GDM1 (cell line): Measurements from ENCODE around the gene PDGFRB.
A peak's percentile ranks its signal among the peaks of the same experiment; 100 is the strongest.
"Not testable (repeated sequence)": the region's sequence is repeated elsewhere in the genome, so short reads cannot be mapped to it uniquely, and the experiment has no call there.

Source experiments
- DNase-seq: peaks from one replicate; lab custom pipeline; 2025; lab: John Stamatoyannopoulos, UW

Gene PDGFRB

DNA sequence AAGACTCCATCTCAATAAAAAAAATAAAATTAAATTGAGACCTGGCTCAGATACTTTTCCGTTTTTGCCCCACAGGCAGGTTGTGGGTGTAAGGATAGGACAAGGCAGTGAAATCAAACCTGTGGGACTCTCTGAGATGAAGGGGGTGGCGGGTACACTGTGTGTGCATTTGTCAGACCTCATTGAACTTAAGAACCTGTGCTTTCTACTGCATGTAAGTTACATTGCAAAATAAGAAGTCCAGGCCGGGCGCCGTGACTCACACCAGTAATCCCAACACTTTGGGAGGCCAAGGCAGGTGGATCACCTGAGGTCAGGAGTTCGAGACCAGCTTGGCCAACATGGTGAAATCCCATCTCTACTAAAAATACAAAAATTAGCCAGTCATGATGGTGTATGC is 70.9 kb downstream of the PDGFRB start:
- DNase-seq: not testable (repeated sequence)

DNA sequence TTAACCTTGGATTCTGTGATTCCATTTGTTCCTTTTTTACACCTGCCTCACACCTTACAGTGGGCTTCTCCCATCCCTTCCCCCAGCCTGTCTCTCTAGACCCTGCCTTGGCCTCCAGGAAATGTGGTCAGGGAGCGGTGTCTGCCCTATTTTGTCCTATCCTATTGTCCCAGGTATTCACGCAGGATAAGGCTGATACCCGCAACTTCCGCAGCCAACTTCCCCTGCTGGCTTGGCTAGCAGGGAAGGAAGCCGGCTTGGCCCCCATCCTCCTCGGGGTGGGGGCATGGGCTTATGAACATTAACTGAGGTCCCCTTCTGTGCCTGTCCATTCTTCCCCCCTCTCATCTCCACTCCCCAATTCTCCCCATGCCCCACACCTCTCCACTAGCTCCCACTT is 72.8 kb downstream of the PDGFRB start:
- peak; percentile 72 for DNase-seq

DNA sequence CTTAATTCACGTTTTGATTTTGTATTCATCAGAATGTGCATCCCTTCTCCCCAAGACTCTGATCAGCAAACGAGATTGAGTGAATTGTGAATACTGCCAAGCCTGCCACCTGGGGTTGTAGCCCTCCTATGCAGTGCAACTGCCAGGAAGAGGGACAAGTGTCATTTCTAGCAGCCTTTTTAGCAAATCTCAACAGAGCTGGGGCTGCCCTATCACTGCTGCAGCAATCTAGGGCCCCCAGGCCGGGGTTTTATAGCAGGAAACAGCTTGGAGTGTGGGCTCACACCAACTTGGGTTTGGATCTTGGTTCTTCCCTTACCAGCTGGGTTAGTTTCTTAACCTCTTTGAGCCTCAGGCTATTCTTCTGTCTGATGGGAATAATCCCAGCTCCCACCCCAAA is 73.3 kb downstream of the PDGFRB start:
- peak; percentile 68 for DNase-seq

DNA sequence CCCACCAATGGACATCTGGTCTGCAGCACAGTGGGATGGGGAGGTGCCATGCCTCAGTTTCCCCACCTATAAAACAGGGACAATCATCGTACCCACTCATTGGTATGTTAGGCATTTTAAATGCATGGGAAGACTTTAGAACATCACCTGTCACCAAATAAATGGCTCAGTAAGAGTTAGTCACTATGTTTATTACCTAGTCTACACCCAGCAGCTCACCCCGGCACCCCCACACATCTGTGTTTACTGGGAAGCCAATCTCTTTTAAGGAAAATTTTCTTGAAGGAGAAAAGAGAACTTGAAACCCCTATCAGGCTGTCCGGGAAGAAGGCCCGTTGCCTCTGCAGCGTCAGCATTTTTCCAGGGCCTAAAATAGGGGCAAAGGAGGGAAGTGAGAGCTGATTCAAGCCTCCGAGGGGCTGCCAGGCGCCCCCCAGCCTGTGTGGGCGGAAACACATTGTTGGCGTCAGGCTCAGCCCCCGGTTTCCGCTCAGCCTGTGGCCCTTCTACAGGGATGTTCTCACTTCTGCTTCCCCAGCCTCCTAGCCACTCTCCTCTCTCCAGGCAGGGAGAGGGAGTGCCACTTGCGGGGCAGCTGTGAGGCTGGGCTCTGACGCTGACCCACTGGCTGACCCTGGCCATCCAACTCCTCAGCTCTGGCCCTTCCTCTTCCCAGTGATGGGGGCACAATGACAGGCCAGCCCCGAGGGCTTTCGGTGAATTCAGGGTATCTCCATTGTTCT is 73.9 kb downstream of the PDGFRB start:
- DNase-seq: peak; percentile 96

DNA sequence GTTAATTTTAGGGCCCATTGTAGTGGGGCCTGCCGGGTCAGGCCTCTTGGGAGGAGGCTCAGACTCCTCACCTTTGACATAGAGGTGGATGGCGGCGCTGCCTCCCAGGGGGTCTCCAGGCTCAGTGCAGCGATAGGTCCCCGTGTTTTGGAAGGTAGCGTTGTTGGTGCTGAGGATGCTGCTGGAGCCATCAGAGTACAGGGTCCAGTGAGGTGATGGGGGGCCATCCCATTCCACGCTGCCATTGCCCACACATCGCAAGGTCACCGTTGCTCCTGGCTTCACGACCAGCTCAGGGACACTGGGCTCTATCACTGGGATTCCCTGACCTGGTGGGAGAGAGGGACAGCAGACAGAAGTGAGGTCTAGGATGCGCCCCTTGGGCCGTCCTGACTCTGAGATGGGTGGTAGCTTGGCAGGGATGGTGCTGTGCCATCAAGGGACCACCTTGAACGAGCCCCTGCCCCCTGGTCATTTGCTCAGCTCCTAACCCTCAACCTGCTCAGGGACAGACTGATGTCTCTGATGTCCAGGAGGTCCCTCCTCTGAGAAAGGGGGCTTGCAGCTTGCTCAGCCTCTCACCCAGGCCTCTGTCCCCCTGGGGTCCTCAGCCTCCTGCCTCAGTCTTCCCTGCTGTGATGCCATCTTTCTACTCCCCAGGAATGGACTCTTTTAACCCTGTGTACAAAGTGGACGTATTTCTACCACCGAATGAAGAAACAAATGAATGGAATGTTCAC is 74.8 kb downstream of the PDGFRB start:
- DNase-seq: no peak

DNA sequence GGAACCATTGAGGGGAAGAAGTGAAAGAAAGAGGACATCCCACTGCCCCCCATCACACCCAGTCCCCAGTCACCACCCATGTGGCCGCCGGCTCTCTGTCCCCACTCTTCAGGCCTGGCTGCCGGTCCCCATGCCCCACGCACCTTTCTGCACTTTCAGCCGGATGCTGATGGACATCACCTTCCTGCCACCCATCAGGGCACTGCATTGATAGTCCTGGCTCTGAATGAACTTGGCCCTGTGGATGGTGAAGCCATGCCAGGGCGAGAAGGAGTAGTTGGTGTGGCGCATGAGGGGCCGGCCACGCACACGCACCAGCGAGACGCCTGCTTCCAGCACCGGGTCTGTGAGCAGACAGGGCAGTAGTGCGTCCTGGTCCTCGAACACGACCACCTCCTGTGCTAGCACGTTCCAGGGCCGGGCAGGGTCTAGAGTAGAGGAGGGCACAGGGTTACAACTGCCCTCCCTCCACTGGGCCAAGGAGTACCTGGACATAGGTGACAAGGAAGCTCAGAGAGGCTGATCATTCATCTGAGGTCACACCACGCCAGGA is 75.7 kb downstream of the PDGFRB start:
- no peak for DNase-seq

DNA sequence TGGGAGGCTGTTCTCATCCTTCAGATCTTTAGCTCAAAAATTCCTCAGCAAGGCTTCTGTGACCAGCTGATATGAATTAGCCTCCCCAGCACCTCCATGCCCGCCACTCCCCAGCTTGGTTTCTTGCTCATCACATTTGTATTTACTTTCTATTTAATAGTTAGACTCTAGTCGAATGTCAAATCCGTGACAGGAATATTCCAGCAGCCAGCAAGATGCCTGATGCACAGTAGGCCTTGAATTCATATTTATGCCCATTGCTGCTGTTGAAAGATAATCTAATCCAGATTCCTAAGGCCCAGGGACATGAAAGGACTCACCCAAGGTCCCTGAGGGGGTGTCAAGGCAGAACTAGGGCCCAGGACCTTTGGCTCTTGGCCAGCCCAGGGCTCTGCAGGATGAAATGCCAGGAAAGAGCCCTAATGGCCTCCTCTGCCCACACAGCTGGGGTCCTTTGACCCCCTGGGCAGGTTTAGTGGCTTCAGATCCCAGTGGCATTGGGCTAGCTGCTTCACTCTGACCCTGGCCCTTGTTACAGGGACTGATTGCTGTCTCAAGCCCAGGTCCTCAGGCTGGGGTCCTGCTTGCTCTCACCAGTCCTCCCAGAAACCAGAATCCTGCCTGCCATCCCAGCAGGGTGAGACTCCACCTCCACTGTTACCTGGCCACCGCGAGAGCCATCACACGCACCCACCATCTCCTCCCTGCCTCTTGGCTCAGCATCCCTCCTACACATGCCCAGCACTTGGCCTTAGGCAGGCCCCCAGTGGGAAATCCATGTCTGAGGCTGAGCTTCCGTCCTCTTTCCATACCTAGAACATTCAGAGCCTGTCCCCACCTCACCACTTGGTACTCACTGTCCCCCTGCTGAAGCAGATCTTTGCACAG is 76.6 kb downstream of the PDGFRB start:
- no peak for DNase-seq

DNA sequence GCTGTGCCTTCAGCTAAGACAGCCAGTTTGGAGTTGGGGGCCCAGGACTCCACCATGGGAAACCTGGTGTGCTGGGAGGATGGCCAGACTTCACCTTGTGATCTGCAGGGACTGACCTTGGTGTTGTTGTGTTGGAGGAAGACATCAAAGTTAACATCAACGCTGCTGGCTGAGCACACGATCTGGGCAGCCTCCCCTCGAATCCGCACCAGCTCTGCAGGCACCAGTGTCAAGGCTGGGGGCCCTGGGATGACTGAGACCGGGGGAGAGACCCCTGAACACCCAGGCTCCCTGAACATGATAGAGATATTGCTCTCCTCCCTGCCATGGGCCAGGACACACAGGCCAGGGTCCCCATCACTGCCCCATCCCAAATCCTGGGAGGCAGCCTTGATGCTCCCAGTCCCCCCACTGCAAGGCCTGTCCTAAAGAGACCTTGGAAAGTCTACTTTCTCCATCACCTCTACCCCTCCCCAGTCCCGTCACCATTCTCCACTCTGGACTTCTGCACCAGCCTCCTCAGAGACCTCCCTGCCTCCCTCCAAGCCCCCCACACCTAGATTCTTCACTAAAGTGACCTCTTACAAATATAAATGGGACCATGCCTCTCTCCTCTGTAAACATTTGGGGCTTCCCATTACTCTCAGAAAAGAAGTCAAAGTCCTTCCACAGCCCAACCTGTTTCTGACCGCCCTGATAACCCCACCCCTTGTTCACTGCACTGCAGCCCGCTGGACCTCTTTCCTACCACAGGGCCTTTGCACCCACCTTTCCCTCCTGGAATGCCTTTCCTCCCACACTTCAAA is 77.4 kb downstream of the PDGFRB start:
- no peak for DNase-seq

DNA sequence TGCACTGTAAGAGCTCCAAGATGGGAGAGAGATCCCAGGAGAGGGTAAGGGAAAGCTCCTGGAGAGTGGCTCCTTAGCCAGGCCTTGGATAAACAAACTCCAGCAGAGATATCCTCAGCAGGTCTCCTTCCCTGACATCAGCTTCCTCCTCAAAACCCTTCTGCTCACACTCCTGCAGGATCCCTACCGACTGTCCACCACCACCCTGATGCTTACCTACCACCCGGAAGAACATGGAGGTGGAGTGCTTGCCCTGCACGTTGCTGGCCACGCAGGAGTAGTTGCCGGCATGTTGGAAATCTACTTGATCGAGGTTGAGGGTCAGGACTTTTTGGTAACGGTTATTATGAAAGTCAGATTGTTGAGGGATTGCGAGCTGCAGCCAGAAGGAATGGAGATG is 78.6 kb downstream of the PDGFRB start:
- DNase-seq: no peak

DNA sequence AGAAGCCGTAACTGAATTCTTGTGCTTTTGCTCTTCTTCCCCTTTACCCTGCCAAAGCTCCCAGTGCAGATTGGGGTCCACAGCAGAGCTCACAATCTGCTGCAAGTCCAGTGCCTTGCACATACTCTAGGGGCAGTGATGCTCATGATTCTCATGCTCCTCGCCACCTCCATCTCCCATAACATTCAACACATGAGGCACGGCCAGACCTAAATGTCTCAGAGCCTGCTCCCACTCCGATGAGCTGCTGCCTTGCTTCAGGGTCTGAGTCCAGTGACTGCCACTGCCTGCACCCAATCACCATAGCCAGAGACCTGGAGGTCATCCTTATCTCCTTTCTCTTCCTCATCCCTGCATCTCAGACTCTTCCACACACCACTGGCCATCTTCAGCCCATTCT is 79.8 kb downstream of the PDGFRB start:
- no peak for DNase-seq

DNA sequence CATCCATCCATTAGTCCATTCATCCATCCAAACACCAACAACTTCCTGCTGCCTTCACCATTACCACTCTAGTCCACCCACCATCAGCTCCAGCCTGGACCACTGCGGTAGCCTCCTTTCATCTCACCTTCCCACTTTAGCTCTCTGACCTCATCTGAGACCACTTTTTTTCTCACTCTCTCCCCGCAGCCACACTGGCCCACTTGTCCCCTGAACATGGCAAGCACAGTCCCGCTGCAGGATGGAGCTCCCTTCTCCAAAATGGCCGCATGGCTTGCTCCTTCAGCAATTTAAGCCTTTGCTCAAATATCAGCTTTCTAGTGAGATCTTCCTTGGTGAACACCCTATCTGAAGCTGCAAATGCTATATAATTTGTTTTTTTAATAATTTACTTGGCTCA is 80.4 kb downstream of the PDGFRB start:
- no peak for DNase-seq

DNA sequence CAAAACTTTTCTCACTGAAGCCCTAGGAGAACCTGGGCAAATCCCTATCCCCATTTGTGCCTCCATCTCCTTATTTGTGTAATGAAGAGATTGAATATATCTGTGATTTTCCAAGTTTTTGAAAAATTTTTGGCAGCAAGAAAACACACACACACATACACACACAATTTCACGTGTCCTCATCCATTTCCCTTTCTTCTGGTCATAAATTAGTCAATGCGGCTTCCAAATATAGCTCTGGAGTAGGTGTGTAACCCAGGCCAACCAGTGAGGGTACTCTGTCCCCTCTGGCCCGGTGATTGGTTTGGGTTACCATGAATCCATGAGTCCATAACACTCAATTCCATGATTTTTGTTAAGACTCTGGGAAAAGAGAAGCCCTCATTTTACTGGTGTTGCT is 82.0 kb downstream of the PDGFRB start:
- no peak for DNase-seq

DNA sequence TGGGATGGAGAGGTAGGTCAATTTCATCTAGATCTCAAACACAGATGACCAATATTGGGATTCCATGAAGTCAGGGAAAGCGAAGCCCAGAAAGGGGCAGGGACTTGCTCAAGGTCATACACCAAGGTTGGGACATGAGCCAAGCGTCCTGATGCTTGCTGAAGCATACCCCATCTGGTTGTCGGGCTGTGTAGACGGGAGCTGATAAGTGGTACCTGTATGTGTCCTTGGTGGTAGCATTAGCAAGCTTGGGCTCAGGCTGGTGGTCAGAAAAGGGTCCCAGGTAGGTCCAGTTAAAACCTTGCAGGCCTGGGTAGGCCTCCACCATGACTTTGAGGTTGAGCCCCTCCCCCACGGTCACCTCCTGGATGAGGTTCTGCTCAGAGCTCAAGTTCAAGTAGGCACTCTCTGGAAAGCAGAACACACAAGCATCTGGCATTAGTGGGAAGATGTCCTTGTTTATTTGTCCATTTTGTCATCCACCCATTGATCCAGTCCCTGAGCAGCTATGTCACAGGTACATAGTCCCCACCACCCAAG is 82.5 kb downstream of the PDGFRB start:
- DNase-seq: no peak

DNA sequence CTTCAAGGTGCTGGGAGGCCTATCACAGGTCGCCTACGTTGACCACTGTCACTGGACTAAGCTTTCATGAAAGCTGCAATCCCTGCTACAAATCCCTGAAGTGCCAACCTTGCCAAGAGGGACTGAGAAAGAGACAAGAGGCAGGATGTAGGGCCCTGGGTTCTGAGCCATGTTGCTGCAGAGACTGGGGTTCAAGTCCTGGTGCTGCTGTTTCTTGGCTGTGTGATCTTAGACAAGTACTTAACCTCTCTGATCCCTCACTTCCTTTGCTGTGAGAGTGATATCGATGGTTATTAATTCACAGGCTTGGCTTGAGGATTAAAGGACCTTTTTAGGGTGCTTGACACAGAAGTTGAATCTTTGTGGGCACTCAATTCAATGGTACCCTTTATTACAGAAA is 84.8 kb downstream of the PDGFRB start:
- DNase-seq: no peak

DNA sequence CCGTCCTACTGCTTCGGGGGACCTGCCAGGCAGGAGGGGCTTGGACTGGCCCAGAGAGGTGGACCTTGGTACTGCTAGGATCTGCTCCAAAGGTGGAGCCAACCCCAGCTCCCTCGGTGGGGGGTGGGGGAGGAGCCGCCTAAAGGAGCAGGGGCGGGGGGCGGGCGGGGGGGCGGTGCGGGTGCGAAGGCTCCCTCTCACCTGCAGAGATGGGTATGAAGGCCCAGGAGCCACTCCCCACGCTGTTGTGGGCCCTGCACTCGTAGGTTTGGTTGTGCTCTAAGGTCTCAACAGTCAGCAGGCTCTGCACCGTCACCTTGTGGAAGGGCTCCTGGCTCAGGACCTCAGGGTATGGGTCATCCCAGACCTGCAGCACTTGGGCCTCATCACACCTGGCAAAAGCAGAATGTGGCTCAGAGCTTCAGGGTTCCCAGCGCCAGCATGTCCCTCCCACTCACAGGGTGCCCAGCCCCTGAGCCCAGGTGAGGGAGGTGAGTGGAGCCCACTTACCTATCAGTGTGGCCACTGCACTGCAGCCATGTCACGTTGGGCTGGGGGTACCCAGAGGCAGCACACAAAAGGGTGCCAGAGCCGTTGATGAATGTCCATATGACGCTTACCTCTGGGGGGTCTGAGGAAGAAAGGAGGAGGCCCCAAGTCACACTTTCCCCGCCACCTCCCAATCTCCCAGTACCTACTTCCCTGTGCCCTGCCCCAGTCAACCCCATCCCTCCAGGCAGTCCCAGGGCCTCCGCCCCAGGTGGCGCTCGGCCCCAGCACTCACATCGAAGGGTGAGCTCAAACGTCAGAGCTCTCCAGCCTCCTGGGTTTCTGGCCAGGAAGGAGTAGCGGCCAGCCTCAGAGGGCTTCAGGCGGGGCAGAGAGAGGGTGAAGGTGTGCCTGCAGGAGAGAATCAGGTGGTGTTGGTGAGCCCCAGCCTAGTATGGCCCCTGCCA is 85.7 kb downstream of the PDGFRB start:
- no peak for DNase-seq

DNA sequence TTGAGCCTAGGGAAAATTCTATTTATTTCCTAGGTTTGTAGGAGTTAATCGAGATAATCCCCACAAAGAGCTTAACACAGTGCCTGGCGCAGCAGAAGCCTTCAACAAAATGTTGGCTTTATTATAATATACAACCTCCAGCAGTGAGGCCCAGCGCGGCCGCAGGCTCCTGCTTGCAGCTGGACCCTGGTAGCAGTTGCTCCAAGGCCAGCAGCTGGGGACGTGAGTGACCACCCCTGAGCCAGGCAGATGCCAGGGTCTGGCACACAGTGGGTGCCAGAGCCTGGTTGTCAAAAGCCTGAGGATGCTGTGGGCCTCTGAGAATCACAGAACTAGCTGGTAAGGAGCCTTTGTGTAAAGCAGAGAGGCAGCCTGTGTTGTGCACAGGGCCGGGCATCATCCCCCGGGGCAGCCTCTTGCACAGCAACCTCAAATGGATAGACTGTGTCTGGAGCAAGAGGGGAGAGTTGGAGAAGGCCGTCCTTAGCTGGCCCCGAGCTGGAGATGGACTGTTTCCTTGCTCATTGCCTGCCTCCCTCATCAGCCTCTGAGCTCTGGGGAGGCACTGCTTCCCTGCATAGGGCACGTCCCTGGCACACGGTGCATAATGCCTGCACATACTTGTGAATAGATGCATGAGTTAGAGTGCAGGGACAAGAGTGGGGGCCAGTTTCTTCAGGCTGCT is 86.5 kb downstream of the PDGFRB start:
- no peak for DNase-seq

DNA sequence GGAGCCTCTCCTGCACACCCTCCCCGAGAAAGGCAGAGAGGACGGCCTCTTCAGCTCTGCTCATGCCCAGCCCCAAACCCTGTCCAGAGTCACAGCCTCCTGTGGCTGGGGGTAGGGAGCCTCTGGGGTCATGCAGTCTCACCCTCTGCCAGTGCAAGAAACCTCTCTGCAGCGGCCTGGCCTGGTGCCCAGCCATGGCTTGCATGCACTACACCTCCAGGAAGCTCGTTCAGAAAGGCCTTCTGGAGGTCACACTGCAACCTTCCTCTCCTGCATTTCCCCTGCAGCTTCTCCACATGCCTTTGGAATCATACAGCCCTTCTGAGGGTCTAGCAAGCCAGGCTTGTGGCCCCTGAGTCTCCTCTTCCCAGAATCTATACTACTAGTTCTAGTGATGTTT is 87.2 kb downstream of the PDGFRB start:
- DNase-seq: no peak

DNA sequence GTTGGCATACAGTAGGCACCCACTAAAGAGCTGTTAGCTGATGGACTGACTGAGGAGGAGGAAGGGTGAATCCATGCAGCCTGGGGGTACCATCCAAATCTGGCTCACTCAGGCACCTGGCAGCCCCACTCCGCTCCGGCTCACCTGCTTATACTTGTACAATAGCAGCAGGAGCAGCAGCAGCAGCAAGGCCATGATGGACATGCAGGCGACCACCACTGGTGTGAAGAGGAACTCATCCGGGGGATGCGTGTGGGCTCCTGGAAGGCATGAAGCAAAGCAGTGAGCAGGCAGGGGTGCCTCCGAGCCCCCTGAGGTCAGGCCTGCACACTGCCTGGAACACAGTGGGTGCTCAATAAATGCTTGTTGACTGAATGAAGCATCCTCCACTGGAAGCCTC is 87.6 kb downstream of the PDGFRB start:
- no peak for DNase-seq

DNA sequence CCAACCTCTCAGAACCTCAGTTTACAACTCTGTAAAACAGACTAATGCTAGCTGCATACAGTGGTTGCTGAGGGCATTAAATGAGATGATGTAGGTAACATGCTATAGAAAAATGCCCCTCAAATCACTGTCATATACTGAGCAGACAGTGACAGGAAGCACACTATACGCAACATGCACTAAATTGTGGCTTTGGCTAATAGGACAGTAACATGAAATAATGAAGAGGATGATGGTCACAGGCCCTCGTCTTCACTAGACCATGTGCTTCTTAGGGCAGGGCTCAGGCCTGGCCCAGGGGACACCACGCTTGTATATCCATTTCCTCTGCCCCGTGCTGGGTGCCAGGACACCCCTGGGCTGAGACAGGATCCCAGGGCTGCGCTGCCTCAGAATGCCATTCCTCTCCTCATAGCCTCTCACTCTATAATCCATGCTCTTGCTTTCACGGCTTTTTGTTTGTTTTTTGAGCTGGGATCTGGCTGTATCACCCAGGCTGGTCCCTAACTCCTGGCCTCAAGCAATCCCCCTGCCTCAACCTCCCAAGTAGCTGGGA is 88.2 kb downstream of the PDGFRB start:
- no peak for DNase-seq
